CD4-positive, alpha-beta T cell (primary cell): ENCODE data around the gene ZNRF3. TPM values are rescaled to one million over a fixed set of nuclear protein-coding genes. Genes with fewer than 3 reads are reported as not detected.
A peak's percentile ranks its signal among the peaks of the same experiment; 100 is the strongest.

Source experiments
- ATAC-seq: fragments of 200-7000 bp; cut with Tn5 transposase; one replicate; pipeline ENCODE4 v1.10.0; 2022; ENCODE audit warnings: mild to moderate bottlenecking; ENCODE audit not compliant: poor library complexity
- CTCF ChIA-PET: fragments of 350-600 bp; sonication (Branson Sonifier 250); formaldehyde crosslinking; loops from one replicate; lab custom pipeline; 2021; ENCODE audit warnings: antibody characterized with exemption, inconsistent platforms; lab: Charles Lee
- POLR2A ChIA-PET: fragments of 350-600 bp; sonication (Branson Sonifier 250); formaldehyde crosslinking; loops from one replicate; lab custom pipeline; 2021; ENCODE audit warnings: antibody characterized with exemption, inconsistent platforms; lab: Charles Lee
- DNase-seq, 14 experiments: peaks; one replicate each; pipeline ENCODE4 v3.0.0-alpha.2; 2013 to 2020; ENCODE audit warnings: mixed read lengths in 2 of 14
- H3K27ac ChIP-seq, 2 donors: one replicate each; pipeline versions ENCODE4 v1.5.1 to v1.7.0; 2013; ENCODE audit warnings: low read length in 2 of 2, low read depth in 1 of 2, mild to moderate bottlenecking in 1 of 2
- H3K27me3 ChIP-seq, 2 experiments: 1 replicate in 1 of 2; 2 replicates in 1 of 2; pipeline versions ENCODE4 v1.6.1 to v1.7.0; 2013; ENCODE audit warnings: low read length in 2 of 2, control low read depth in 1 of 2, mild to moderate bottlenecking in 1 of 2, moderate library complexity in 1 of 2; ENCODE audit not compliant: insufficient read depth in 2 of 2, control insufficient read depth in 1 of 2
- H3K36me3 ChIP-seq: one replicate; pipeline ENCODE4 v1.6.1; 2013; ENCODE audit warnings: low read length, control low read depth; ENCODE audit not compliant: insufficient read depth
- H3K4me1 ChIP-seq: one replicate; pipeline ENCODE4 v1.6.1; 2013; ENCODE audit warnings: low read length, control low read depth; ENCODE audit not compliant: insufficient read depth
- H3K4me3 ChIP-seq: one replicate; pipeline ENCODE4 v1.5.1; 2013; ENCODE audit warnings: mild to moderate bottlenecking, low read length, moderate library complexity
- H3K9me3 ChIP-seq, 2 experiments: 1 replicate in 1 of 2; 2 replicates in 1 of 2; pipeline versions ENCODE4 v1.6.1 to v1.7.0; 2013; ENCODE audit warnings: low read length in 2 of 2, mild to moderate bottlenecking in 2 of 2, control low read depth in 1 of 2, moderate library complexity in 1 of 2; ENCODE audit not compliant: control insufficient read depth in 1 of 2, insufficient read depth in 1 of 2
- H3K27ac Mint-ChIP-seq: one replicate; pipeline ENCODE4 v1.8.0; 2020; ENCODE audit warnings: mixed read lengths
- H3K27me3 Mint-ChIP-seq: one replicate; pipeline ENCODE4 v1.8.0; 2021; ENCODE audit warnings: mixed read lengths
- H3K36me3 Mint-ChIP-seq: one replicate; pipeline ENCODE4 v1.8.0; 2021; ENCODE audit warnings: low read depth, mixed read lengths
- H3K4me1 Mint-ChIP-seq: one replicate; pipeline ENCODE4 v1.8.0; 2021; ENCODE audit warnings: low read depth, mixed read lengths
- H3K4me3 Mint-ChIP-seq: one replicate; pipeline ENCODE4 v1.8.0; 2020; ENCODE audit warnings: mild to moderate bottlenecking, mixed read lengths
- H3K9me3 Mint-ChIP-seq: one replicate; pipeline ENCODE4 v1.8.0; 2020; ENCODE audit warnings: mixed read lengths
- intact Hi-C, 2 experiments: fragments of 100-400 bp; cut with DNase I in 1 of 2; cut with micrococcal nuclease in 1 of 2; formaldehyde crosslinking; loops; one replicate each; pipeline versions ENCODE4 v1.15.1 to v1.9.0; 2023 to 2025; cut with DNase I, micrococcal nuclease
- total RNA-seq, 174 experiments: library from RNA in 2 of 174; stranded (reverse) in 2 of 174; gene quantifications; one replicate each; pipeline ENCODE4 v1.2.3 and lab custom pipeline; 2021 to 2026
- TF ChIP-seq, protein P1 (sequence below): fragments of 200-600 bp; IDR thresholded peaks from one replicate; pipeline ENCODE4 v1.8.0; 2022; ENCODE audit warnings: antibody characterized with exemption, mild to moderate bottlenecking

The ZNRF3 gene
- total RNA-seq, 2 experiments from 2014 or later: 0.38 to 0.61 TPM

GRCh38 chr22:28942333-28942732, 59.0 kb downstream of the ZNRF3 start:
- Mint-ChIP-seq H3K27ac (no peak overlapping the region), H3K27me3 (peaks cover 76% of the 10 kb centered on the region), H3K9me3 (peaks cover 12% of the 10 kb centered on the region), H3K4me1 (no peaks in the 10 kb centered on the region), H3K36me3 (peaks cover 10% of the 10 kb centered on the region), H3K4me3 (no peak overlapping the region)
- Histone ChIP-seq H3K36me3 (no peaks in the 10 kb centered on the region), H3K9me3 (peaks cover 6 to 16% of the 10 kb centered on the region in 2 experiments), H3K27ac (no peak overlapping the region), H3K4me3 (no peak overlapping the region), H3K4me1 (no peaks in the 10 kb centered on the region), H3K27me3 (peaks cover 9 to 11% of the 10 kb centered on the region in 2 experiments)
- no peak for ATAC-seq
- intact Hi-C loops: no loop called here
- TF ChIP-seq, protein P1, sequence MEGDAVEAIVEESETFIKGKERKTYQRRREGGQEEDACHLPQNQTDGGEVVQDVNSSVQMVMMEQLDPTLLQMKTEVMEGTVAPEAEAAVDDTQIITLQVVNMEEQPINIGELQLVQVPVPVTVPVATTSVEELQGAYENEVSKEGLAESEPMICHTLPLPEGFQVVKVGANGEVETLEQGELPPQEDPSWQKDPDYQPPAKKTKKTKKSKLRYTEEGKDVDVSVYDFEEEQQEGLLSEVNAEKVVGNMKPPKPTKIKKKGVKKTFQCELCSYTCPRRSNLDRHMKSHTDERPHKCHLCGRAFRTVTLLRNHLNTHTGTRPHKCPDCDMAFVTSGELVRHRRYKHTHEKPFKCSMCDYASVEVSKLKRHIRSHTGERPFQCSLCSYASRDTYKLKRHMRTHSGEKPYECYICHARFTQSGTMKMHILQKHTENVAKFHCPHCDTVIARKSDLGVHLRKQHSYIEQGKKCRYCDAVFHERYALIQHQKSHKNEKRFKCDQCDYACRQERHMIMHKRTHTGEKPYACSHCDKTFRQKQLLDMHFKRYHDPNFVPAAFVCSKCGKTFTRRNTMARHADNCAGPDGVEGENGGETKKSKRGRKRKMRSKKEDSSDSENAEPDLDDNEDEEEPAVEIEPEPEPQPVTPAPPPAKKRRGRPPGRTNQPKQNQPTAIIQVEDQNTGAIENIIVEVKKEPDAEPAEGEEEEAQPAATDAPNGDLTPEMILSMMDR: no peak
- CTCF ChIA-PET: no interaction called here
- no peak for DNase-seq
- POLR2A ChIA-PET: no interaction called here

DNA sequence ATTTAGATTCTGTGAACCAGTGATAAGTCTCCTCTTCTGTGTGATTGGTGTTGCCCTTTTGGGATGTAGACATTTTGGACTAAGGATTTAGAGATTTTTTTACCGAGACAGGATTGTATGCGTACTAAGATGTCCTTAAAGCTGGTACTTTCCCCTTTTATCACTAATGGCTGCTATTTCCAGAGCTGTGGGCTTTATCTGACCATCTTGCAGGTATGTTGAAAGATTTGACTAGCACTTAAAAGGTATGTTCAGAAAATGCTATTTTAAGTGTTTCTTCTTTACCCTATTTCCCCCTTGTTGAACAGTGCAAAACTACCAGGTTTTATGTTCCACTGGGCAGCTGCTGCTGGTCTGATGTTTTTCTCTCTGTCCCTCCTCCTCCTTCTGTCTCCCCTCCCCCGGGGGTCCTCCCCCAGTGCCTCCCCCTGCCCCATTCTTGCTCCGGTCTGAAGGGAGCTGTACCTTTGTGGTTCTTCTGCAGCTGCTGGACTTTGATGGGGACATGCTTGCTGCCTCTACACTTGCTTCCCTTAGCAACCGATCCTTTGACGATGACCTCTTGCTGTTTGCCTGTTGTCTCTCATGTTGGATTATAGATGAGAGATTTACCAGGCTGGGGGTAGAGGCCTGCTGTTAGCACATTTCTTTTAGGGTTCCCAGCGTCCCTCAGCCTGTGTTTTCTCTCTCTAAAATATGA, 59.6 kb downstream of the ZNRF3 start:
- Histone ChIP-seq H3K4me3 (no peak overlapping the region), H3K27me3 (peaks cover 9 to 11% of the 10 kb centered on the region in 2 experiments), H3K9me3 (peaks cover 10 to 21% of the 10 kb centered on the region in 2 experiments), H3K27ac (no peak overlapping the region), H3K4me1 (no peaks in the 10 kb centered on the region), H3K36me3 (no peaks in the 10 kb centered on the region)
- TF ChIP-seq, protein P1: no peak
- DNase-seq (no peak), ATAC-seq (no peak)
- H3K4me3 Mint-ChIP-seq: no peak overlapping the region
- peaks cover 72% of the 10 kb centered on the region for H3K27me3 Mint-ChIP-seq
- peaks cover 14% of the 10 kb centered on the region for H3K9me3 Mint-ChIP-seq
- ChIA-PET POLR2A (no interaction called here), CTCF (no interaction called here)
- intact Hi-C loops: no loop called here
- H3K27ac Mint-ChIP-seq: no peak overlapping the region
- no peaks in the 10 kb centered on the region for H3K4me1 Mint-ChIP-seq
- H3K36me3 Mint-ChIP-seq: peaks cover 10% of the 10 kb centered on the region

- Histone ChIP-seq H3K4me1 (no peaks in the 10 kb centered on the region), H3K27me3 (peaks cover 9 to 11% of the 10 kb centered on the region in 2 experiments), H3K27ac (no peak overlapping the region), H3K36me3 (no peaks in the 10 kb centered on the region), H3K9me3 (peaks cover 12 to 21% of the 10 kb centered on the region in 2 experiments), H3K4me3 (no peak overlapping the region)
- intact Hi-C loops: no loop called here
- ATAC-seq (no peak), DNase-seq (peak in 2 of 14 experiments; percentile 7 to 13)
- peaks cover 12% of the 10 kb centered on the region for H3K36me3 Mint-ChIP-seq
- peaks cover 15% of the 10 kb centered on the region for H3K9me3 Mint-ChIP-seq
- CTCF ChIA-PET: no interaction called here
- no peak overlapping the region for H3K4me3 Mint-ChIP-seq
- no peak overlapping the region for H3K27ac Mint-ChIP-seq
- H3K4me1 Mint-ChIP-seq: no peaks in the 10 kb centered on the region
- peaks cover 70% of the 10 kb centered on the region for H3K27me3 Mint-ChIP-seq
- POLR2A ChIA-PET: no interaction called here
- TF ChIP-seq, protein P1: no peak
Measured at GRCh38 chr22:28943501-28943879, 60.1 kb downstream of the ZNRF3 start.
